Body of pancreas (tissue), 4 donors: ENCODE measurements around the gene TMEM59. TPM values are rescaled to one million over a fixed set of nuclear protein-coding genes. Genes with fewer than 3 reads are reported as not detected.
"Not testable (repeated sequence)": the region's sequence is repeated elsewhere in the genome, so short reads cannot be mapped to it uniquely, and the experiment has no call there.

Source experiments
- ATAC-seq: fragments of 150-250 bp; one replicate; pipeline ENCODE4 v1.9.1; 2016
- DNase-seq, 4 donors: peaks; one replicate each; pipeline ENCODE4 v3.0.0-alpha.2; 2019
- H3K27ac ChIP-seq, 4 donors: fragments of 200-600 bp; sonication (generic); 1 replicate in 3 of 4; 2 replicates in 1 of 4; pipeline versions ENCODE4 v1.5.1 to v1.6.1; 2016 to 2019; ENCODE audit warnings: mild to moderate bottlenecking in 1 of 4, mixed read lengths in 1 of 4, moderate library complexity in 1 of 4
- H3K27me3 ChIP-seq, 2 donors: fragments of 200-600 bp; sonication (generic); one replicate each; pipeline ENCODE4 v1.6.0; 2016; ENCODE audit warnings: mild to moderate bottlenecking in 1 of 2
- H3K36me3 ChIP-seq, 2 donors: fragments of 200-600 bp; sonication (generic); replicated peaks in 1 of 2; 2 replicates each; pipeline ENCODE4 v1.5.1; 2016; ENCODE audit warnings: low read depth in 2 of 2; ENCODE audit not compliant: insufficient read depth in 1 of 2
- H3K4me1 ChIP-seq: fragments of 200-600 bp; sonication (generic); one replicate; pipeline ENCODE4 v1.6.0; 2016
- H3K4me3 ChIP-seq, 2 donors: fragments of 200-600 bp; sonication (generic); 1 replicate in 1 of 2; 2 replicates in 1 of 2; pipeline ENCODE4 v1.5.1; 2016 to 2019
- H3K9me3 ChIP-seq, 3 donors: fragments of 200-600 bp; sonication (generic); 1 replicate in 2 of 3; 2 replicates in 1 of 3; pipeline ENCODE4 v1.5.1; 2016
- POLR2A ChIP-seq, 3 donors: fragments of 450-650 bp; IDR thresholded peaks; one replicate each; pipeline ENCODE4 v1.6.1; 2016; ENCODE audit warnings: antibody characterized with exemption in 3 of 3, mild to moderate bottlenecking in 2 of 3
- WGBS, 2 donors: methylation state at CpG; one replicate each; pipeline ENCODE4 v1.1.5; 2017; 5-methylcytosine and 5-hydroxymethylcytosine counted together
- intact Hi-C: fragments of 100-400 bp; cut with DNase I; formaldehyde crosslinking; loops from one replicate; pipeline ENCODE4 v1.15.1; 2023
- total RNA-seq, 2 donors: library from RNA; depleted of rRNA; stranded (reverse); fragments of >200 nt; gene quantifications; one replicate each; pipeline ENCODE4 v1.1.0, GENCODE V29; 2016
- TF ChIP-seq, protein P1 (sequence below), 7 experiments: fragments of 450-650 bp in 4 of 7; fragments of 200-600 bp in 3 of 7; sonication (generic) in 3 of 7; IDR thresholded peaks; one replicate each; pipeline ENCODE4 v1.5.1; 2016 to 2019; ENCODE audit warnings: antibody characterized with exemption in 7 of 7

Gene TMEM59
- total RNA-seq, 2 donors from 2014 or later, result 89.5 to 131 TPM

DNA sequence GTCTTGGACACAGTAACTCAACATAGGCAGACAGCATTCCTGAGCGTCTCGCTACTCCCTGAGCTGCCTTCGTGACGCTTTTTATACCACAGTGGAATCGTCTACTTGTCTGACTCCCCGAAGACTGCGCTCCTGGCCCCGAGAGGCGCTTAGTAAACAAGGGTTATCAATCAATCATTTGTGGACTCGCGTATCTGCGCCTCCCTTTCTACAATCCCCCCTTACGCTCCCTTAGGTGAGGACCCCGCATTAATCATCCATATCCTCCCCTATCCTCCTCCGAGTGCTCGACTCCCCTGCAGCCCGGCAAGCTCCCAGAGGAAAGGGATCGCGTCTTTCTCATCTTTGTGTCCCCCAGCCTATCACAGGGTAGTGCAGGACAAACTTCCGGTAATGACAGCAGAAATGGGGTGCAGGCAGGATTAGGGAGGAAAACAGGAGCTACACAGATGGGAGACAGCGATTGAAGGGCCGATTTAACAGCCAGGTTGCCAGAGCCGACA is 522 bp downstream of the TMEM59 start:
- no peak for TF ChIP-seq POLR2A (IDR thresholded peaks at IDR 0.05)
- TF ChIP-seq, protein P1, sequence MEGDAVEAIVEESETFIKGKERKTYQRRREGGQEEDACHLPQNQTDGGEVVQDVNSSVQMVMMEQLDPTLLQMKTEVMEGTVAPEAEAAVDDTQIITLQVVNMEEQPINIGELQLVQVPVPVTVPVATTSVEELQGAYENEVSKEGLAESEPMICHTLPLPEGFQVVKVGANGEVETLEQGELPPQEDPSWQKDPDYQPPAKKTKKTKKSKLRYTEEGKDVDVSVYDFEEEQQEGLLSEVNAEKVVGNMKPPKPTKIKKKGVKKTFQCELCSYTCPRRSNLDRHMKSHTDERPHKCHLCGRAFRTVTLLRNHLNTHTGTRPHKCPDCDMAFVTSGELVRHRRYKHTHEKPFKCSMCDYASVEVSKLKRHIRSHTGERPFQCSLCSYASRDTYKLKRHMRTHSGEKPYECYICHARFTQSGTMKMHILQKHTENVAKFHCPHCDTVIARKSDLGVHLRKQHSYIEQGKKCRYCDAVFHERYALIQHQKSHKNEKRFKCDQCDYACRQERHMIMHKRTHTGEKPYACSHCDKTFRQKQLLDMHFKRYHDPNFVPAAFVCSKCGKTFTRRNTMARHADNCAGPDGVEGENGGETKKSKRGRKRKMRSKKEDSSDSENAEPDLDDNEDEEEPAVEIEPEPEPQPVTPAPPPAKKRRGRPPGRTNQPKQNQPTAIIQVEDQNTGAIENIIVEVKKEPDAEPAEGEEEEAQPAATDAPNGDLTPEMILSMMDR (IDR thresholded peaks at IDR 0.05), result no peak
- no peaks in the 10 kb centered on the region for H3K36me3 ChIP-seq
- H3K9me3 ChIP-seq, result no peaks in the 10 kb centered on the region
- H3K27ac ChIP-seq, result peak overlapping the region; percentile 82 to 96 (median 92)
- 0% methylated on average over 23 of the region's 23 CpGs for WGBS, 2 donors
- peaks cover 50% of the 10 kb centered on the region for H3K4me1 ChIP-seq
- peak; percentile 24 to 45 (median 26) for DNase-seq
- ATAC-seq, result peak; percentile 1
- intact Hi-C loops, result loop anchor here (10.0 kb wide), 1 partner anchor 208 kb away; no protein-coding TSS in a partner anchor
- no peaks in the 10 kb centered on the region for H3K27me3 ChIP-seq
- H3K4me3 ChIP-seq, result peak overlapping the region; percentile 68 to 82

DNA sequence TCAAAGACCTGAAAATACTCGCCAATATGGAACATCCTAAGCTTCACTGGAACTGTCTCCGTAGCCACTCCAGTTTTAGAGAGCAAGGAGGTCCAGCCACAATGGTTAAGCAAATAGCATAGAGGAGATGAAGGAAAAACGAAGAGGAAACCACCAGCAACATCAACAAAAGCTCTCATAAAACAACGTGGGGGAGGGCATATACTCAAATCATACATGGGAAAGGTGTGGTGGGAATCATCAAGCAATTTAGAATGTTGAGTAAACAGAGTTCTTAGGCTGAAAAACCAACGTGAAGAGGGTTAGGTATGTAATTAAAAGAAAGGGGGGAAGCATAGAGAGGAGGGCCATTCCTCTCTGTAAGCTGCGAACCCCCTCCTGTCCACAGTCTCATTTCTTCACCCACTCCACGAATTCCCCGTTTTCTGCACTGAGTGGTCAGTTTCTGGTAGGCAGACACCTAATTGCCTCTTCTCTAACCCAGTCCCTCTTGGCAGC is 1.0 kb downstream of the TMEM59 start:
- Histone ChIP-seq H3K4me3 (peak overlapping the region; percentile 68 to 82), H3K27ac (peak overlapping the region in 3 of 4 donors; percentile 82 to 96 (median 94)), H3K9me3 (no peaks in the 10 kb centered on the region), H3K4me1 (peaks cover 55% of the 10 kb centered on the region), H3K27me3 (no peaks in the 10 kb centered on the region), H3K36me3 (no peaks in the 10 kb centered on the region)
- intact Hi-C loops, result loop anchor here (10.0 kb wide), 1 partner anchor 207 kb away; no protein-coding TSS in a partner anchor
- WGBS, 2 donors, result 1 to 2% methylated on average over 8 of the region's 8 CpGs
- DNase-seq (no peak), ATAC-seq (no peak)
- TF ChIP-seq, protein P1 (IDR thresholded peaks at IDR 0.05), result no peak
- TF ChIP-seq POLR2A (IDR thresholded peaks at IDR 0.05), result no peak

DNA sequence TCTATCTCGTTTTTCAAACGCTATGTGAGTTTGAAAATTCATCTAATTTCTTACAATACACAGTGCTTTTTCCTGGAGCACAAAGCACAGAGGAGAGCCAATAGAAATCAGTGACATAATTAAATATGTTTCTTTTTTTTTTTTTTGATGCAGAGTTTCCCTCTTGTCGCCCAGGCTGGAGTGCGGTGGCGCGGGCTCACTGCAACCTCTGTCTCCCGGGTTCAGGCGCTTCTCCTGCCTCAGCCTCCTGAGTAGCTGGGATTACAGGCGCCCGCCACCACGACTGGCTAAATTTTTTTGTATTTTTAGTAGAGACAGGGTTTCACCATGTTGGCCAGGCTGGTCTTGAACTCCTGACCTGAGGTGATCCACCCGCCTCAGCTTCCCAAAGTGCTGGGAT is 2.6 kb downstream of the TMEM59 start:
- H3K27me3 ChIP-seq, ATAC-seq, H3K36me3 ChIP-seq, H3K27ac ChIP-seq, H3K9me3 ChIP-seq, DNase-seq, H3K4me3 ChIP-seq: not testable (repeated sequence)
- H3K4me1 ChIP-seq, result peaks cover 58% of the 10 kb centered on the region
- intact Hi-C loops, result loop anchor here (10.0 kb wide), 1 partner anchor 206 kb away; no protein-coding TSS in a partner anchor
- WGBS, 2 donors, result 94 to 98% methylated on average over 12 of the region's 12 CpGs

DNA sequence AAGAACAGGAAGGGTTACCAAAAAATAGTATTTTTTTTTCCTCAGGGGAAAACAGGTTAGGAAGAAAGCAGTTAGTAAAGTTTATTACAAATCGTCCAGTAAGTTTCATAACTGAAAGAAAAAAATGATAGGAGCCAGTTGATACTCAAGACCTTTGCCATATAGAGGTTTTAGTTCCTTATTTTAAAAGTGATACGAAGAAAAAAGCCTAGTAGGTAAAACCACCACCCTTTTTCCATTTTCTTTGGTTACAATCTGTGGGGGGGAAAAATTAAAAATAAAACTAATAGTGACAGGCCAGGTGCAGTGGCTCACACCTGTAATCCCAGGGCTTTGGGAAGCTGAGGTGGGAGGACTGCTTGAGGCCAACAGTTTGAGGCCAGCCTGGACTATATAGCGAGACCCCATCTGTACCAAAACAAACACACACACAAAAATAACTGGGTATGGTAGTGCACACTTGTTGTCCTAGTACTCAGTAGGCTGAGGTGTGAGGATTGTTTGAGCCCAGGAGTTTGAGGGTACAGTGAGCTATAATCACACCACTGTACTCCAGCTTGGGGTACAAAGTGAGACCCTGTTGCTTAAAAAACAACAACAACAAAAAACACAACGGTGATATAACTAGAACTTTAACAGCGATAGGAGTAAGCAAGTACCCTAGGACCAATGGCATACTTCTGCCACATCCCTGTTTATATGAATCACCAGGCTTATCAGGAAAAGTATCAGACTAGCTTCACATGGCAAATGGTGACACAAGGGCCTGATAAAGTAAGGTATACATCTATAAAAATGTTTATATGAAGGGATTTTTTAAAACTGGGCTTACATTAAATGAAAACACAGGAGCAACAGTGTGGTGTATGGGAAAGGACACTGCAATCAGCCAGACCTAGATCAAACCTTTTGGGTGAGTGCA is 5.4 kb downstream of the TMEM59 start:
- ATAC-seq (no peak), DNase-seq (no peak)
- no peak overlapping the region for H3K4me3 ChIP-seq
- intact Hi-C loops, result no loop called here
- peaks cover 0 to 6% of the 10 kb centered on the region in 2 donors for H3K36me3 ChIP-seq
- H3K27ac ChIP-seq, result no peak overlapping the region
- no peaks in the 10 kb centered on the region for H3K9me3 ChIP-seq
- TF ChIP-seq POLR2A (IDR thresholded peaks at IDR 0.05), result no peak
- TF ChIP-seq, protein P1 (IDR thresholded peaks at IDR 0.05), result no peak
- no peaks in the 10 kb centered on the region for H3K27me3 ChIP-seq
- peaks cover 48% of the 10 kb centered on the region for H3K4me1 ChIP-seq
- 65 to 67% methylated on average over 5 of the region's 5 CpGs for WGBS, 2 donors

DNA sequence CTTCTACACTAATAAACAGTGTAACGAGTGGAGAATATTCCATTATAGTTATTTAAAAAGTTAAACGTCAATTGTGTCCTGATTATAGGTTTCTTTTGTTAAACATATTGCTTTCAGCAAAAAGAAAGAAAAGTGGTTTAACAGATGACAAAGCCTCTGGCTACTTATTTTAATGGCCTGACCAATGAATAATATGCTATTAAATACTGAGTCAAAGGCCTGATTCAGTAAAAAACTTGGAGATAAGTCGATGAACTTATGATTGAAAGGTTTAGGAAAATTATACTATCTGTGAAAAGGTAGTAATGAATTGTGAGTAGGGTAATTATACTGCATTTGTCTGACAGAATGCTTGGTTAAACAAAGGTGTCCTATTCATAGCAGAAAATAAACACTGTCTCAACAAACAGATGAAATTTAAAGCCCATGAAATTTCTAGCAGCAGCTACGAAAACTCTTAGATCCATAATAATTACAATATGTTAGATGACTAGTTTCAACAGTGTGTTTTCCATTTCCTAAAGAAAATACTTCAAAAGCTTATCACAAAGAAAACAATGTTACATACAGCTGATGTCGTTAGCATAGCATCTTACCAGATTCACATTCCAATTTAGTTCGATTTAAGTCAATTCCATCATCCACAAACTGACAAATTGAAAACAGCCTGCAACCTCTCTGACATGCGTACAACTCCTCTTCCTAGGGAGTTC is 6.2 kb downstream of the TMEM59 start:
- TF ChIP-seq POLR2A (IDR thresholded peaks at IDR 0.05), result no peak
- TF ChIP-seq, protein P1 (IDR thresholded peaks at IDR 0.05), result no peak
- peaks cover 0 to 10% of the 10 kb centered on the region in 2 donors for H3K36me3 ChIP-seq
- ATAC-seq (no peak), DNase-seq (no peak)
- intact Hi-C loops, result no loop called here
- no peaks in the 10 kb centered on the region for H3K9me3 ChIP-seq
- H3K27ac ChIP-seq, result no peak overlapping the region
- H3K4me3 ChIP-seq, result no peak overlapping the region
- WGBS, 2 donors, result 56 to 64% methylated on average over 7 of the region's 7 CpGs
- peaks cover 47% of the 10 kb centered on the region for H3K4me1 ChIP-seq
- no peaks in the 10 kb centered on the region for H3K27me3 ChIP-seq
